ENCODE measurements around the gene NFATC2IP. TPM values are rescaled to one million over a fixed set of nuclear protein-coding genes. Genes with fewer than 3 reads are reported as not detected.

NFATC2IP gene
- total and polyA plus RNA-seq, 9 of the 15 experiments (the other 6 are each of a cell fraction or from before 2014, with no cell fraction given) = 15.6 to 106 (median 46.9) TPM

GRCh38 chr16:28974437-28975157 lies 23.9 kb downstream of the NFATC2IP start, which contains the start of gene SPNS1 (continued):
- peak; percentile 15; the same call in 1 of the 2 replicates for TF ChIP-seq KDM2B (CRISPR knock-in tag; IDR thresholded peaks at IDR 0.05)
- 0 out of 2 replicates have a peak, but pooled peaks have one; percentile 43 for TF ChIP-seq LEF1 (IDR thresholded peaks at IDR 0.05)
- no peak for TF ChIP-seq FOXM1 (IDR thresholded peaks at IDR 0.05; ENCODE audit: low read depth)
- TF ChIP-seq FOXM1 (CRISPR knock-in tag; IDR thresholded peaks at IDR 0.05; ENCODE audit: low read depth) = 0 out of 2 replicates have a peak, but pooled peaks have one; percentile 59
- TF ChIP-seq EP400 (IDR thresholded peaks at IDR 0.05) = peak; percentile 88
- TF ChIP-seq MITF (IDR thresholded peaks at IDR 0.05) = peak; percentile 98
- no peak for TF ChIP-seq POLR3G (IDR thresholded peaks at IDR 0.05; ENCODE audit: extremely low read depth, insufficient read length, insufficient replicate concordance)
- TF ChIP-seq, protein P1, sequence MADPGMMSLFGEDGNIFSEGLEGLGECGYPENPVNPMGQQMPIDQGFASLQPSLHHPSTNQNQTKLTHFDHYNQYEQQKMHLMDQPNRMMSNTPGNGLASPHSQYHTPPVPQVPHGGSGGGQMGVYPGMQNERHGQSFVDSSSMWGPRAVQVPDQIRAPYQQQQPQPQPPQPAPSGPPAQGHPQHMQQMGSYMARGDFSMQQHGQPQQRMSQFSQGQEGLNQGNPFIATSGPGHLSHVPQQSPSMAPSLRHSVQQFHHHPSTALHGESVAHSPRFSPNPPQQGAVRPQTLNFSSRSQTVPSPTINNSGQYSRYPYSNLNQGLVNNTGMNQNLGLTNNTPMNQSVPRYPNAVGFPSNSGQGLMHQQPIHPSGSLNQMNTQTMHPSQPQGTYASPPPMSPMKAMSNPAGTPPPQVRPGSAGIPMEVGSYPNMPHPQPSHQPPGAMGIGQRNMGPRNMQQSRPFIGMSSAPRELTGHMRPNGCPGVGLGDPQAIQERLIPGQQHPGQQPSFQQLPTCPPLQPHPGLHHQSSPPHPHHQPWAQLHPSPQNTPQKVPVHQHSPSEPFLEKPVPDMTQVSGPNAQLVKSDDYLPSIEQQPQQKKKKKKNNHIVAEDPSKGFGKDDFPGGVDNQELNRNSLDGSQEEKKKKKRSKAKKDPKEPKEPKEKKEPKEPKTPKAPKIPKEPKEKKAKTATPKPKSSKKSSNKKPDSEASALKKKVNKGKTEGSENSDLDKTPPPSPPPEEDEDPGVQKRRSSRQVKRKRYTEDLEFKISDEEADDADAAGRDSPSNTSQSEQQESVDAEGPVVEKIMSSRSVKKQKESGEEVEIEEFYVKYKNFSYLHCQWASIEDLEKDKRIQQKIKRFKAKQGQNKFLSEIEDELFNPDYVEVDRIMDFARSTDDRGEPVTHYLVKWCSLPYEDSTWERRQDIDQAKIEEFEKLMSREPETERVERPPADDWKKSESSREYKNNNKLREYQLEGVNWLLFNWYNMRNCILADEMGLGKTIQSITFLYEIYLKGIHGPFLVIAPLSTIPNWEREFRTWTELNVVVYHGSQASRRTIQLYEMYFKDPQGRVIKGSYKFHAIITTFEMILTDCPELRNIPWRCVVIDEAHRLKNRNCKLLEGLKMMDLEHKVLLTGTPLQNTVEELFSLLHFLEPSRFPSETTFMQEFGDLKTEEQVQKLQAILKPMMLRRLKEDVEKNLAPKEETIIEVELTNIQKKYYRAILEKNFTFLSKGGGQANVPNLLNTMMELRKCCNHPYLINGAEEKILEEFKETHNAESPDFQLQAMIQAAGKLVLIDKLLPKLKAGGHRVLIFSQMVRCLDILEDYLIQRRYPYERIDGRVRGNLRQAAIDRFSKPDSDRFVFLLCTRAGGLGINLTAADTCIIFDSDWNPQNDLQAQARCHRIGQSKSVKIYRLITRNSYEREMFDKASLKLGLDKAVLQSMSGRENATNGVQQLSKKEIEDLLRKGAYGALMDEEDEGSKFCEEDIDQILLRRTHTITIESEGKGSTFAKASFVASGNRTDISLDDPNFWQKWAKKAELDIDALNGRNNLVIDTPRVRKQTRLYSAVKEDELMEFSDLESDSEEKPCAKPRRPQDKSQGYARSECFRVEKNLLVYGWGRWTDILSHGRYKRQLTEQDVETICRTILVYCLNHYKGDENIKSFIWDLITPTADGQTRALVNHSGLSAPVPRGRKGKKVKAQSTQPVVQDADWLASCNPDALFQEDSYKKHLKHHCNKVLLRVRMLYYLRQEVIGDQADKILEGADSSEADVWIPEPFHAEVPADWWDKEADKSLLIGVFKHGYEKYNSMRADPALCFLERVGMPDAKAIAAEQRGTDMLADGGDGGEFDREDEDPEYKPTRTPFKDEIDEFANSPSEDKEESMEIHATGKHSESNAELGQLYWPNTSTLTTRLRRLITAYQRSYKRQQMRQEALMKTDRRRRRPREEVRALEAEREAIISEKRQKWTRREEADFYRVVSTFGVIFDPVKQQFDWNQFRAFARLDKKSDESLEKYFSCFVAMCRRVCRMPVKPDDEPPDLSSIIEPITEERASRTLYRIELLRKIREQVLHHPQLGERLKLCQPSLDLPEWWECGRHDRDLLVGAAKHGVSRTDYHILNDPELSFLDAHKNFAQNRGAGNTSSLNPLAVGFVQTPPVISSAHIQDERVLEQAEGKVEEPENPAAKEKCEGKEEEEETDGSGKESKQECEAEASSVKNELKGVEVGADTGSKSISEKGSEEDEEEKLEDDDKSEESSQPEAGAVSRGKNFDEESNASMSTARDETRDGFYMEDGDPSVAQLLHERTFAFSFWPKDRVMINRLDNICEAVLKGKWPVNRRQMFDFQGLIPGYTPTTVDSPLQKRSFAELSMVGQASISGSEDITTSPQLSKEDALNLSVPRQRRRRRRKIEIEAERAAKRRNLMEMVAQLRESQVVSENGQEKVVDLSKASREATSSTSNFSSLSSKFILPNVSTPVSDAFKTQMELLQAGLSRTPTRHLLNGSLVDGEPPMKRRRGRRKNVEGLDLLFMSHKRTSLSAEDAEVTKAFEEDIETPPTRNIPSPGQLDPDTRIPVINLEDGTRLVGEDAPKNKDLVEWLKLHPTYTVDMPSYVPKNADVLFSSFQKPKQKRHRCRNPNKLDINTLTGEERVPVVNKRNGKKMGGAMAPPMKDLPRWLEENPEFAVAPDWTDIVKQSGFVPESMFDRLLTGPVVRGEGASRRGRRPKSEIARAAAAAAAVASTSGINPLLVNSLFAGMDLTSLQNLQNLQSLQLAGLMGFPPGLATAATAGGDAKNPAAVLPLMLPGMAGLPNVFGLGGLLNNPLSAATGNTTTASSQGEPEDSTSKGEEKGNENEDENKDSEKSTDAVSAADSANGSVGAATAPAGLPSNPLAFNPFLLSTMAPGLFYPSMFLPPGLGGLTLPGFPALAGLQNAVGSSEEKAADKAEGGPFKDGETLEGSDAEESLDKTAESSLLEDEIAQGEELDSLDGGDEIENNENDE (IDR thresholded peaks at IDR 0.05; ENCODE audit: low read depth, low read length) = no peak
- peak in 1 of 2 experiments; percentile 54; a peak in 2 of 4 replicates for TF ChIP-seq TRIM24 (IDR thresholded peaks at IDR 0.05)
- peak; percentile 69 for TF ChIP-seq ZNF175 (CRISPR knock-in tag; IDR thresholded peaks at IDR 0.05; ENCODE audit: low read depth)
- TF ChIP-seq STAT6 (CRISPR knock-in tag; IDR thresholded peaks at IDR 0.05) = no peak

Measured in K562 (cell line).